Neural cell (in vitro differentiated cells): ENCODE results near the gene RAI14. TPM values are rescaled to one million over a fixed set of nuclear protein-coding genes. Genes with fewer than 3 reads are reported as not detected.

Source experiments
- H2AFZ ChIP-seq: fragments of 200-600, 300-800 bp; sonication (generic), shearing (Covaris generic); 2 replicates; pipeline ENCODE4 v1.6.0; 2014; ENCODE audit warnings: low read depth, mild to moderate bottlenecking, antibody characterized with exemption, low read length, moderate library complexity
- H3F3A ChIP-seq: fragments of 200-600 bp; shearing (Covaris generic); 2 replicates; pipeline ENCODE4 v1.6.1; 2016; ENCODE audit warnings: mild to moderate bottlenecking, moderate library complexity, mixed read lengths, antibody characterized with exemption, low read length; ENCODE audit not compliant: insufficient read depth, poor library complexity, severe bottlenecking
- H3K27ac ChIP-seq: fragments of 200-600, 300-800 bp; sonication (generic), shearing (Covaris generic); 2 replicates; pipeline ENCODE4 v1.5.1; 2014; ENCODE audit warnings: mild to moderate bottlenecking, low read length, moderate library complexity
- H3K27me3 ChIP-seq: fragments of 300-800, 200-600 bp; sonication (generic), shearing (Covaris generic); 2 replicates; pipeline ENCODE4 v1.6.0; 2014; ENCODE audit warnings: mild to moderate bottlenecking, low read depth, low read length, moderate library complexity; ENCODE audit not compliant: insufficient read depth
- H3K36me3 ChIP-seq: fragments of 300-800, 200-600 bp; sonication (generic), shearing (Covaris generic); 2 replicates; pipeline ENCODE4 v1.5.1; 2014; ENCODE audit warnings: mild to moderate bottlenecking, antibody characterized with exemption, low read length, moderate library complexity; ENCODE audit not compliant: insufficient read depth
- H3K4me2 ChIP-seq: fragments of 300-800, 200-600 bp; sonication (generic), shearing (Covaris generic); 2 replicates; pipeline ENCODE4 v1.6.0; 2014; ENCODE audit warnings: mild to moderate bottlenecking, low read length
- H3K4me3 ChIP-seq: fragments of 300-800, 200-600 bp; sonication (generic), shearing (Covaris generic); 2 replicates; pipeline ENCODE4 v1.5.1; 2014; ENCODE audit warnings: mild to moderate bottlenecking, low read length, moderate library complexity
- H3K79me2 ChIP-seq: fragments of 200-600 bp; shearing (Covaris generic); replicated peaks from 2 replicates; pipeline ENCODE4 v1.6.0; 2014; ENCODE audit warnings: mild to moderate bottlenecking, low read length, moderate library complexity; ENCODE audit not compliant: insufficient read depth
- H3K9ac ChIP-seq: fragments of 300-800, 200-600 bp; sonication (generic), shearing (Covaris generic); 2 replicates; pipeline ENCODE4 v1.6.1; 2016; ENCODE audit warnings: mild to moderate bottlenecking, low read length, mixed read lengths
- H3K9me2 ChIP-seq: fragments of 200-600 bp; shearing (Covaris generic); 2 replicates; pipeline ENCODE4 v1.6.1; 2016; ENCODE audit warnings: mild to moderate bottlenecking, low read length, mixed read lengths; ENCODE audit not compliant: insufficient read depth
- H3K9me3 ChIP-seq: fragments of 200-600, 300-800 bp; sonication (generic), shearing (Covaris generic); 2 replicates; pipeline ENCODE4 v1.6.1; 2016; ENCODE audit warnings: mild to moderate bottlenecking, mixed run types, low read length, moderate library complexity, mixed read lengths
- H4K20me1 ChIP-seq: fragments of 200-600 bp; shearing (Covaris generic); 2 replicates; pipeline ENCODE4 v1.6.1; 2016; ENCODE audit warnings: mild to moderate bottlenecking, mixed run types; ENCODE audit not compliant: insufficient read depth
- CTCF ChIP-seq: fragments of 450-650 bp; IDR thresholded peaks from 2 replicates; pipeline ENCODE4 v1.5.1; 2014; ENCODE audit warnings: antibody characterized with exemption, mild to moderate bottlenecking, moderate library complexity; ENCODE audit not compliant: poor library complexity, severe bottlenecking
- EP300 ChIP-seq: fragments of 450-650 bp; conservative IDR thresholded peaks from 2 replicates; pipeline ENCODE4 v1.6.1; 2014; ENCODE audit warnings: antibody characterized with exemption, mild to moderate bottlenecking, moderate library complexity; ENCODE audit not compliant: poor library complexity, severe bottlenecking
- EZH2 ChIP-seq: fragments of 200-600, 300-800 bp; shearing (Covaris generic), sonication (generic); IDR thresholded peaks from 2 replicates; pipeline ENCODE4 v1.6.1; 2014; ENCODE audit warnings: antibody characterized with exemption, low read length, borderline replicate concordance, mild to moderate bottlenecking; ENCODE audit not compliant: insufficient read depth, poor library complexity, severe bottlenecking
- MXI1 ChIP-seq: fragments of 450-650 bp; conservative IDR thresholded peaks from 2 replicates; pipeline ENCODE4 v1.6.1; 2014; ENCODE audit warnings: antibody characterized with exemption, mild to moderate bottlenecking; ENCODE audit not compliant: poor library complexity, severe bottlenecking
- POLR2AphosphoS5 ChIP-seq: IDR thresholded peaks from 2 replicates; pipeline ENCODE4 v1.6.1; 2012
- RAD21 ChIP-seq: fragments of 450-650 bp; conservative IDR thresholded peaks from 2 replicates; pipeline ENCODE4 v1.6.1; 2014; ENCODE audit warnings: antibody characterized with exemption, mild to moderate bottlenecking, moderate library complexity
- SMC3 ChIP-seq: fragments of 450-650 bp; conservative IDR thresholded peaks from 2 replicates; pipeline ENCODE4 v1.6.1; 2014; ENCODE audit warnings: antibody characterized with exemption, mild to moderate bottlenecking, moderate library complexity; ENCODE audit not compliant: poor library complexity
- TAF1 ChIP-seq: IDR thresholded peaks from 2 replicates; pipeline ENCODE4 v1.6.1; 2012; ENCODE audit warnings: low read depth
- polyA plus RNA-seq: library from polyadenylated mRNA; depleted of rRNA; stranded (reverse); fragments of >200 nt; gene quantifications from 2 replicates; pipeline ENCODE4 v1.2.3, GENCODE V29; 2014
- TF ChIP-seq, protein P1 (sequence below): IDR thresholded peaks from 2 replicates; pipeline ENCODE4 v1.6.1; 2012; ENCODE audit warnings: borderline replicate concordance

Gene RAI14
- polyA plus RNA-seq, 1 donor from 2014 or later = 7.8 TPM

GRCh38 chr5:34622098-34622400, 34.1 kb upstream of the RAI14 start:
- Histone ChIP-seq H3K9ac (no peak overlapping the region), H3K9me2 (no peaks in the 10 kb centered on the region), H3F3A (no peaks in the 10 kb centered on the region), H3K9me3 (no peaks in the 10 kb centered on the region), H3K4me3 (no peak overlapping the region), H4K20me1 (no peaks in the 10 kb centered on the region), H3K27ac (no peak overlapping the region), H3K79me2 (no peaks in the 10 kb centered on the region), H3K36me3 (no peaks in the 10 kb centered on the region), H2AFZ (no peak overlapping the region), H3K4me2 (no peak overlapping the region), H3K27me3 (no peaks in the 10 kb centered on the region)
- TF ChIP-seq, protein P1, sequence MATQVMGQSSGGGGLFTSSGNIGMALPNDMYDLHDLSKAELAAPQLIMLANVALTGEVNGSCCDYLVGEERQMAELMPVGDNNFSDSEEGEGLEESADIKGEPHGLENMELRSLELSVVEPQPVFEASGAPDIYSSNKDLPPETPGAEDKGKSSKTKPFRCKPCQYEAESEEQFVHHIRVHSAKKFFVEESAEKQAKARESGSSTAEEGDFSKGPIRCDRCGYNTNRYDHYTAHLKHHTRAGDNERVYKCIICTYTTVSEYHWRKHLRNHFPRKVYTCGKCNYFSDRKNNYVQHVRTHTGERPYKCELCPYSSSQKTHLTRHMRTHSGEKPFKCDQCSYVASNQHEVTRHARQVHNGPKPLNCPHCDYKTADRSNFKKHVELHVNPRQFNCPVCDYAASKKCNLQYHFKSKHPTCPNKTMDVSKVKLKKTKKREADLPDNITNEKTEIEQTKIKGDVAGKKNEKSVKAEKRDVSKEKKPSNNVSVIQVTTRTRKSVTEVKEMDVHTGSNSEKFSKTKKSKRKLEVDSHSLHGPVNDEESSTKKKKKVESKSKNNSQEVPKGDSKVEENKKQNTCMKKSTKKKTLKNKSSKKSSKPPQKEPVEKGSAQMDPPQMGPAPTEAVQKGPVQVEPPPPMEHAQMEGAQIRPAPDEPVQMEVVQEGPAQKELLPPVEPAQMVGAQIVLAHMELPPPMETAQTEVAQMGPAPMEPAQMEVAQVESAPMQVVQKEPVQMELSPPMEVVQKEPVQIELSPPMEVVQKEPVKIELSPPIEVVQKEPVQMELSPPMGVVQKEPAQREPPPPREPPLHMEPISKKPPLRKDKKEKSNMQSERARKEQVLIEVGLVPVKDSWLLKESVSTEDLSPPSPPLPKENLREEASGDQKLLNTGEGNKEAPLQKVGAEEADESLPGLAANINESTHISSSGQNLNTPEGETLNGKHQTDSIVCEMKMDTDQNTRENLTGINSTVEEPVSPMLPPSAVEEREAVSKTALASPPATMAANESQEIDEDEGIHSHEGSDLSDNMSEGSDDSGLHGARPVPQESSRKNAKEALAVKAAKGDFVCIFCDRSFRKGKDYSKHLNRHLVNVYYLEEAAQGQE = no peak
- TF ChIP-seq EZH2 = no peak
- no peak for TF ChIP-seq SMC3
- no peak for TF ChIP-seq RAD21
- TF ChIP-seq POLR2AphosphoS5 = no peak
- no peak for TF ChIP-seq MXI1
- no peak for TF ChIP-seq EP300
- TF ChIP-seq CTCF = no peak
- TF ChIP-seq TAF1 = no peak

GRCh38 chr5:34624691-34625090, 31.4 kb upstream of the RAI14 start:
- H4K20me1 ChIP-seq = no peaks in the 10 kb centered on the region

More at GRCh38 chr5:34624691-34625090, 31.4 kb upstream of the RAI14 start:
- H3F3A ChIP-seq = no peaks in the 10 kb centered on the region
- no peaks in the 10 kb centered on the region for H3K27me3 ChIP-seq
- no peak overlapping the region for H3K4me2 ChIP-seq
- H3K9me3 ChIP-seq = no peaks in the 10 kb centered on the region
- no peaks in the 10 kb centered on the region for H3K36me3 ChIP-seq
- no peak overlapping the region for H3K4me3 ChIP-seq
- H3K27ac ChIP-seq = no peak overlapping the region
- H3K9ac ChIP-seq = no peak overlapping the region
- H3K79me2 ChIP-seq = no peaks in the 10 kb centered on the region
- no peak for TF ChIP-seq SMC3
- no peak for TF ChIP-seq MXI1
- no peak for TF ChIP-seq EZH2
- TF ChIP-seq POLR2AphosphoS5 = no peak
- no peak for TF ChIP-seq CTCF
- TF ChIP-seq, protein P1 = no peak
- no peak for TF ChIP-seq RAD21
- no peak for TF ChIP-seq EP300
- no peak for TF ChIP-seq TAF1
- no peak overlapping the region for H2AFZ ChIP-seq
- no peaks in the 10 kb centered on the region for H3K9me2 ChIP-seq
